Esophagus mucosa (tissue), 1 donor: ENCODE results near the gene PTPN13. TPM values are rescaled to one million over a fixed set of nuclear protein-coding genes. Genes with fewer than 3 reads are reported as not detected.

Source experiments
- total RNA-seq: library from RNA; stranded (reverse); gene quantifications from one replicate; pipeline ENCODE4 v1.2.4, GENCODE V29; 2023
- donor health status: DM: yes; HTN: yes; CAD: no.

PTPN13 gene
- total RNA-seq, 1 donor from 2014 or later = 87.3 TPM

Other genes with a start within 250 kb of the PTPN13 start
- gene MAPK10, start 234.3 kb upstream of the PTPN13 start, total RNA-seq = 4.3 TPM